ENCODE measurements around the gene LRRC25.
A peak's percentile ranks its signal among the peaks of the same experiment; 100 is the strongest.

The LRRC25 gene

GRCh38 chr19:18418483-18419194 is 21.2 kb upstream of the LRRC25 start:
- in situ Hi-C loops (cut with HindIII; ENCODE audit: low sequenced_read_pairs): no loop called here
- peak overlapping the region; percentile 22 for H3K4me3 ChIP-seq (ENCODE audit: low read depth, low read length)
- TF ChIP-seq CTCF (IDR thresholded peaks at IDR 0.05; ENCODE audit: low read depth, low read length): no peak
- DNase-seq (ENCODE audit: low read depth, low spot score): no peak

DNA sequence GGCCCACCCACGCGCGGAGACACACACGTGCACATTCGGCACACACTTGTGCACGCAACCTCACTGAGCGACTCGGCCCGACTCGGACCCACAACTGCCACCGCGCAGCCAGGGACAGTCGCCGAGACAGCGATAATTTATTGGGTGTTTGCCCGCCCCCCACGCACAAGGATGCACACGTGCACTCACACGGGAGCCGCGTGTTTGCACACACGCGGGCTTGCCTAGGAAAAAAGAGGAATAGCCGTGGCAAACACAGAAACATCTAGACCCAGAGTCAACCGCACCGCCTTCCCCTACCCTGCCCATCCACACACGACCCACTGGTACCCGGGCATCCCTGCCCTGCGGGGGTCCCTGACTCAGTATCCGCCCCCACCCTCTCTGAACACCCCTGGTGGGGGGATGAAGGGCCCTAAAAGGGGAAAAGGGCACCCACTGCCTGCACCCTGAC is 20.6 kb upstream of the LRRC25 start:
- in situ Hi-C loops (cut with HindIII; ENCODE audit: low sequenced_read_pairs): no loop called here
- no peak for TF ChIP-seq CTCF (IDR thresholded peaks at IDR 0.05; ENCODE audit: low read depth, low read length)

GRCh38 chr19:18417250-18418028 is 20.0 kb upstream of the LRRC25 start:
- peak overlapping the region; percentile 31 for H3K4me3 ChIP-seq (ENCODE audit: low read depth, low read length)
- in situ Hi-C loops (cut with HindIII; ENCODE audit: low sequenced_read_pairs): no loop called here
- TF ChIP-seq CTCF (IDR thresholded peaks at IDR 0.05; ENCODE audit: low read depth, low read length): no peak
- peak; percentile 90 for DNase-seq (ENCODE audit: low read depth, low spot score)

More for the DNA sequence above, 20.6 kb upstream of the LRRC25 start:
- no peak for DNase-seq (ENCODE audit: low read depth, low spot score)
- no peak overlapping the region for H3K4me3 ChIP-seq (ENCODE audit: low read depth, low read length)

- peak overlapping the region; percentile 31 for H3K4me3 ChIP-seq (ENCODE audit: low read depth, low read length)
- in situ Hi-C loops (cut with HindIII; ENCODE audit: low sequenced_read_pairs): no loop called here
- peak; percentile 91 for DNase-seq (ENCODE audit: low read depth, low spot score)
- TF ChIP-seq CTCF (IDR thresholded peaks at IDR 0.05; ENCODE audit: low read depth, low read length): no peak
Measured at GRCh38 chr19:18416778-18417249, 19.4 kb upstream of the LRRC25 start.

GRCh38 chr19:18415178-18415867 is 17.9 kb upstream of the LRRC25 start:
- no peak for TF ChIP-seq CTCF (IDR thresholded peaks at IDR 0.05; ENCODE audit: low read depth, low read length)
- DNase-seq (ENCODE audit: low read depth, low spot score): peak; percentile 75
- in situ Hi-C loops (cut with HindIII; ENCODE audit: low sequenced_read_pairs): no loop called here
- no peak overlapping the region for H3K4me3 ChIP-seq (ENCODE audit: low read depth, low read length)

- no peak overlapping the region for H3K4me3 ChIP-seq (ENCODE audit: low read depth, low read length)
- in situ Hi-C loops (cut with HindIII; ENCODE audit: low sequenced_read_pairs): no loop called here
- no peak for TF ChIP-seq CTCF (IDR thresholded peaks at IDR 0.05; ENCODE audit: low read depth, low read length)
- DNase-seq (ENCODE audit: low read depth, low spot score): no peak
Measured at GRCh38 chr19:18414504-18415177, 17.2 kb upstream of the LRRC25 start.

Measured in astrocyte of the spinal cord (primary cell).